ENCODE measurements around the gene JCAD.

DNA sequence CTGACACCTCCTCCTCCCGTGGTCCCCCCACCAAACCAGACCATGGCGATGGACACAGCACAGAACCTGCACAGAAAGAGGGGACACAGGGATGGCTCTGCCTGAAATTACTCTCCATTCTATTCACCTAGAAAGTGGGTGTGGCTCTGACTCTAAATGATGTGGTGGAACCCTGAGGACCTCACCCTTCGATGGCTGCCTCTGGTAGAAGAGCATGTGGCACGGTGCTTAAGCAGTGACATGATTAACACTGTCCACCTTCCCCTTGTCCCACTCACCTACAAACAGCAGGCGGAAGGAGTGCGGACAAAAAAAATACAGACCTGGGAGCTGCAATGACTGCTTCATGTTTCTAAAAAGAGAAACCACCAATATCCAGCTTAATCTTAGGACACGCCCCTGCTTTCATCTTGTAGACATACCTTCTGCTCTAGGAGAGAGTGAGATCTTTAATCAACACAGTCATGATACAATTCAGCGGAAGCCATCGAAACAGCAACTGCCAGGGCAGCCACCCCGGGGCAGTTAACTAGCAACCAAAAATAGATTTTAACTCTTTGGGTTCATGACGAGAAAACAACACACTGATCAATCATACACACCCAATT is 11.4 kb downstream of the JCAD start:
- TF ChIP-seq CTCF (IDR thresholded peaks at IDR 0.05; ENCODE audit: insufficient read depth, low read depth, low read length): no peak
- no peak for TF ChIP-seq EZH2 (IDR thresholded peaks at IDR 0.05; ENCODE audit: insufficient read depth, low read length)

All from astrocyte (in vitro differentiated cells and primary cell).